ENCODE results near the gene RAB12. TPM values are rescaled to one million over a fixed set of nuclear protein-coding genes. Genes with fewer than 3 reads are reported as not detected.
"Not testable (repeated sequence)": the region's sequence is repeated elsewhere in the genome, so short reads cannot be mapped to it uniquely, and the experiment has no call there.

RAB12 gene
- total RNA-seq, 1 donor from 2014 or later = 63.3 TPM

- no peak for DNase-seq (ENCODE audit: extremely low read depth, low read depth, low spot score)
Observed at GRCh38 chr18:8643326-8643878, 34.2 kb downstream of the RAB12 start.

GRCh38 chr18:8647359-8647758, 38.1 kb downstream of the RAB12 start:
- not testable (repeated sequence) for DNase-seq (ENCODE audit: extremely low read depth, low read depth, low spot score)

GRCh38 chr18:8651478-8652261, 42.4 kb downstream of the RAB12 start:
- DNase-seq (ENCODE audit: extremely low read depth, low read depth, low spot score) = not testable (repeated sequence)

GRCh38 chr18:8654503-8655451, 45.5 kb downstream of the RAB12 start:
- no peak for DNase-seq (ENCODE audit: extremely low read depth, low read depth, low spot score)

GRCh38 chr18:8656232-8656631, 47.0 kb downstream of the RAB12 start:
- no peak for DNase-seq (ENCODE audit: extremely low read depth, low read depth, low spot score)

- DNase-seq (ENCODE audit: extremely low read depth, low read depth, low spot score) = no peak
Observed at GRCh38 chr18:8657050-8657820, 48.0 kb downstream of the RAB12 start.

- no peak for DNase-seq (ENCODE audit: extremely low read depth, low read depth, low spot score)
Observed at GRCh38 chr18:8657873-8658470, 48.7 kb downstream of the RAB12 start.

- DNase-seq (ENCODE audit: extremely low read depth, low read depth, low spot score) = no peak
Observed at GRCh38 chr18:8658858-8659485, 49.7 kb downstream of the RAB12 start.

GRCh38 chr18:8659609-8660242, 50.5 kb downstream of the RAB12 start:
- no peak for DNase-seq (ENCODE audit: extremely low read depth, low read depth, low spot score)

- DNase-seq (ENCODE audit: extremely low read depth, low read depth, low spot score) = no peak
Observed at GRCh38 chr18:8660316-8660715, 51.1 kb downstream of the RAB12 start.

GRCh38 chr18:8661754-8662559, 52.7 kb downstream of the RAB12 start:
- DNase-seq (ENCODE audit: extremely low read depth, low read depth, low spot score) = no peak

GRCh38 chr18:8662560-8663255, 53.5 kb downstream of the RAB12 start:
- no peak for DNase-seq (ENCODE audit: extremely low read depth, low read depth, low spot score)

- DNase-seq (ENCODE audit: extremely low read depth, low read depth, low spot score) = no peak
Observed at GRCh38 chr18:8667846-8668245, 58.6 kb downstream of the RAB12 start.

- no peak for DNase-seq (ENCODE audit: extremely low read depth, low read depth, low spot score)
Observed at GRCh38 chr18:8668381-8668780, 59.1 kb downstream of the RAB12 start.

GRCh38 chr18:8669571-8669970, 60.3 kb downstream of the RAB12 start:
- no peak for DNase-seq (ENCODE audit: extremely low read depth, low read depth, low spot score)

GRCh38 chr18:8673256-8674209, 64.3 kb downstream of the RAB12 start:
- no peak for DNase-seq (ENCODE audit: extremely low read depth, low read depth, low spot score)

- no peak for DNase-seq (ENCODE audit: extremely low read depth, low read depth, low spot score)
Observed at GRCh38 chr18:8675057-8675456, 65.8 kb downstream of the RAB12 start.
